H1 (cell line): Measurements from ENCODE around the gene MAP2K1. TPM values are rescaled to one million over a fixed set of nuclear protein-coding genes. Genes with fewer than 3 reads are reported as not detected.

Experiments
- CTCF ChIA-PET: fragments of 300-600 bp; sonication (Branson Sonifier 250); formaldehyde crosslinking; loops from one replicate; lab custom pipeline; 2021; ENCODE audit not compliant: partially characterized antibody; lab: Charles Lee
- POLR2A ChIA-PET: fragments of 300-600 bp; sonication (Branson Sonifier 250); formaldehyde crosslinking; loops from one replicate; lab custom pipeline; 2021; ENCODE audit warnings: inconsistent platforms; ENCODE audit not compliant: partially characterized antibody; lab: Charles Lee
- DNase-seq, 2 experiments: peaks; one replicate each; pipeline versions ENCODE4 v3.0.0 to v3.0.0-alpha.2; 2010 to 2022; ENCODE audit warnings: low spot score in 2 of 2, low read depth in 1 of 2, mixed read lengths in 1 of 2
- FAIRE-seq: peaks from 2 replicates; lab custom pipeline; 2011; peaks lifted over from hg19 to GRCh38; lab: Jason Lieb, UNC
- H2AFZ ChIP-seq: 2 replicates; pipeline ENCODE4 v1.8.1; 2012; ENCODE audit warnings: low read length, inconsistent platforms
- H2AK5ac ChIP-seq: 2 replicates; pipeline ENCODE4 v1.6.1; 2013; ENCODE audit warnings: low read depth, low read length
- H2BK120ac ChIP-seq: replicated peaks from 2 replicates; pipeline ENCODE3; 2013; ENCODE audit warnings: low read depth, low read length, inconsistent platforms
- H2BK12ac ChIP-seq: 2 replicates; pipeline ENCODE4 v1.6.1; 2013; ENCODE audit warnings: low read depth, low read length
- H2BK15ac ChIP-seq: 2 replicates; pipeline ENCODE4 v1.6.1; 2013; ENCODE audit warnings: low read length
- H2BK20ac ChIP-seq: 2 replicates; pipeline ENCODE4 v1.6.1; 2013; ENCODE audit warnings: low read length
- H2BK5ac ChIP-seq: 2 replicates; pipeline ENCODE4 v1.6.1; 2013; ENCODE audit warnings: low read depth, low read length
- H3K14ac ChIP-seq: 2 replicates; pipeline ENCODE4 v1.6.1; 2013; ENCODE audit warnings: inconsistent platforms; ENCODE audit not compliant: insufficient read length
- H3K18ac ChIP-seq: 2 replicates; pipeline ENCODE4 v1.6.1; 2013; ENCODE audit warnings: low read length; ENCODE audit errors: extremely low read depth
- H3K23ac ChIP-seq: 2 replicates; pipeline ENCODE4 v1.6.1; 2013; ENCODE audit warnings: inconsistent platforms; ENCODE audit not compliant: insufficient read length
- H3K23me2 ChIP-seq: 2 replicates; pipeline ENCODE4 v1.6.1; 2013; ENCODE audit warnings: low read depth, low read length
- H3K27ac ChIP-seq: 2 replicates; pipeline ENCODE4 v1.6.1; 2011; ENCODE audit warnings: low read depth, low read length, inconsistent platforms
- H3K27me3 ChIP-seq, 4 experiments: replicated peaks in 1 of 4; 1 replicate in 1 of 4; 2 replicates in 3 of 4; pipeline versions ENCODE4 v1.6.1 to v1.8.1; 2011 to 2013; ENCODE audit warnings: low read length in 3 of 4, mild to moderate bottlenecking in 3 of 4, inconsistent platforms in 2 of 4, mixed read lengths in 2 of 4, moderate library complexity in 1 of 4; ENCODE audit not compliant: control insufficient read depth in 3 of 4, insufficient read depth in 3 of 4; ENCODE audit errors: extremely low read depth in 1 of 4
- H3K36me3 ChIP-seq, 4 experiments: 2 replicates each; pipeline versions ENCODE4 v1.6.1 to v1.8.1; 2011 to 2013; ENCODE audit warnings: mild to moderate bottlenecking in 4 of 4, low read length in 3 of 4, moderate library complexity in 2 of 4, control low read depth in 1 of 4, inconsistent platforms in 1 of 4; ENCODE audit not compliant: insufficient read depth in 4 of 4, control insufficient read depth in 2 of 4
- H3K4ac ChIP-seq: replicated peaks from 2 replicates; pipeline ENCODE3; 2013; ENCODE audit warnings: low read length, low read depth, mixed read lengths, inconsistent platforms; ENCODE audit not compliant: insufficient read length
- H3K4me1 ChIP-seq, 4 experiments: replicated peaks in 1 of 4; 1 replicate in 1 of 4; 2 replicates in 3 of 4; pipeline versions ENCODE4 v1.6.1 to v1.8.1; 2011 to 2013; ENCODE audit warnings: low read length in 3 of 4, inconsistent platforms in 2 of 4, mixed read lengths in 1 of 4; ENCODE audit not compliant: insufficient read depth in 4 of 4, control insufficient read depth in 3 of 4
- H3K4me2 ChIP-seq, 2 experiments: 2 replicates each; pipeline versions ENCODE4 v1.6.1 to v1.8.1; 2011 to 2013; ENCODE audit warnings: low read depth in 2 of 2, low read length in 2 of 2, control low read depth in 1 of 2, inconsistent platforms in 1 of 2, mild to moderate bottlenecking in 1 of 2; ENCODE audit not compliant: insufficient read depth in 1 of 2
- H3K4me3 ChIP-seq, 4 experiments: fragments of 200-600, 300-600 bp in 1 of 4; sonication (generic), shearing (Covaris generic), sonication (Bioruptor Twin) in 1 of 4; 2 replicates each; pipeline versions ENCODE4 v1.5.1 to v1.8.1; 2011 to 2016; ENCODE audit warnings: low read length in 4 of 4, low read depth in 3 of 4, control low read depth in 2 of 4, inconsistent platforms in 2 of 4, mild to moderate bottlenecking in 2 of 4, mixed read lengths in 1 of 4, moderate library complexity in 1 of 4; ENCODE audit not compliant: insufficient read depth in 2 of 4; ENCODE audit errors: extremely low read depth in 1 of 4
- H3K56ac ChIP-seq: replicated peaks from 2 replicates; pipeline ENCODE3; 2013; ENCODE audit warnings: low read depth, mild to moderate bottlenecking, mixed read lengths, low read length, inconsistent platforms; ENCODE audit not compliant: insufficient read length
- H3K79me1 ChIP-seq: 2 replicates; pipeline ENCODE4 v1.6.1; 2013; ENCODE audit warnings: low read depth, low read length, control low read depth
- H3K79me2 ChIP-seq, 2 experiments: 2 replicates each; pipeline versions ENCODE4 v1.6.1 to v1.8.1; 2012 to 2013; ENCODE audit warnings: low read length in 2 of 2, mild to moderate bottlenecking in 2 of 2, inconsistent platforms in 1 of 2; ENCODE audit not compliant: insufficient read depth in 2 of 2, control insufficient read depth in 1 of 2
- H3K9ac ChIP-seq, 4 experiments: replicated peaks in 1 of 4; 1 replicate in 1 of 4; 2 replicates in 3 of 4; pipeline versions ENCODE4 v1.6.1 to v1.8.1; 2011 to 2013; ENCODE audit warnings: low read depth in 3 of 4, low read length in 3 of 4, control low read depth in 2 of 4, mild to moderate bottlenecking in 2 of 4, moderate library complexity in 2 of 4, inconsistent platforms in 1 of 4; ENCODE audit errors: extremely low read depth in 1 of 4
- H3K9me3 ChIP-seq, 2 experiments: 2 replicates each; pipeline versions ENCODE4 v1.6.1 to v1.8.1; 2012 to 2013; ENCODE audit warnings: mild to moderate bottlenecking in 2 of 2, moderate library complexity in 2 of 2, control low read depth in 1 of 2, inconsistent platforms in 1 of 2, low read depth in 1 of 2, low read length in 1 of 2, mixed read lengths in 1 of 2; ENCODE audit not compliant: insufficient read depth in 2 of 2
- H4K20me1 ChIP-seq, 2 experiments: replicated peaks in 1 of 2; 2 replicates each; pipeline versions ENCODE3 to v1.8.1; 2011 to 2013; ENCODE audit warnings: inconsistent platforms in 2 of 2, low read length in 2 of 2, mild to moderate bottlenecking in 1 of 2; ENCODE audit not compliant: insufficient read depth in 2 of 2, control insufficient read depth in 1 of 2
- H4K5ac ChIP-seq: 2 replicates; pipeline ENCODE4 v1.6.1; 2013; ENCODE audit warnings: low read length, low read depth, mixed read lengths, inconsistent platforms; ENCODE audit not compliant: insufficient read length
- H4K8ac ChIP-seq: 2 replicates; pipeline ENCODE4 v1.8.0; 2013; ENCODE audit warnings: mild to moderate bottlenecking, moderate library complexity, low read length, inconsistent platforms; ENCODE audit not compliant: insufficient read depth; ENCODE audit errors: extremely low read depth
- H4K91ac ChIP-seq: replicated peaks from 2 replicates; pipeline ENCODE3; 2013; ENCODE audit warnings: low read length, mixed read lengths, inconsistent platforms; ENCODE audit not compliant: insufficient read length
- CHD2 ChIP-seq: IDR thresholded peaks from 2 replicates; pipeline ENCODE4 v1.6.1; 2012; ENCODE audit warnings: low read length, improper control_type of control experiment
- RFX5 ChIP-seq: IDR thresholded peaks from 2 replicates; pipeline ENCODE4 v1.6.1; 2011; ENCODE audit warnings: low read depth, low read length, improper control_type of control experiment, borderline replicate concordance
- TEAD4 ChIP-seq: IDR thresholded peaks from 2 replicates; pipeline ENCODE4 v1.6.1; 2012; ENCODE audit warnings: low read depth, low read length, inconsistent platforms, mixed read lengths
- WGBS, 2 experiments: shearing (Covaris generic) in 1 of 2; methylation state at CpG; one replicate each; pipeline versions ENCODE4 v1.1.6 to v1.1.7; 2013 to 2015; ENCODE audit warnings: low lambda C conversion rate in 2 of 2, mixed read lengths in 2 of 2, inconsistent platforms in 1 of 2, low coverage in 1 of 2, missing lambda C conversion rate in 1 of 2; ENCODE audit not compliant: insufficient replicate concordance in 2 of 2, insufficient coverage in 1 of 2, insufficient read length in 1 of 2; ENCODE audit errors: extremely low coverage in 1 of 2, missing lambda C conversion rate in 1 of 2; 5-methylcytosine and 5-hydroxymethylcytosine counted together
- polyA plus RNA-seq, 7 experiments: library from polyadenylated mRNA; depleted of rRNA in 3 of 7; stranded (reverse) in 5 of 7; unstranded in 2 of 7; fragments of >200 nt in 5 of 7; fragments of 200-250 nt in 2 of 7; gene quantifications; 1 replicate in 5 of 7; 2 replicates in 1 of 7; 4 replicates in 1 of 7; pipeline versions ENCODE4 v1.2.1 to v1.2.3, GENCODE V29; 2011 to 2013; ENCODE audit warnings: missing spikeins in 2 of 7, mixed read lengths in 2 of 7
- total RNA-seq: library from RNA; stranded (reverse); fragmentation: NEBNext Ultra II Directional; extraction: Animal tissue kit (Norgen Biotek cat#: 25700); gene quantifications from 2 replicates; pipeline ENCODE4 v1.2.1, GENCODE V29; 2021

The MAP2K1 gene
- total and polyA plus RNA-seq, 2 of the 8 experiments (the other 6 are each of a cell fraction or from before 2014, with no cell fraction given): 54.7 to 78.2 TPM

DNA sequence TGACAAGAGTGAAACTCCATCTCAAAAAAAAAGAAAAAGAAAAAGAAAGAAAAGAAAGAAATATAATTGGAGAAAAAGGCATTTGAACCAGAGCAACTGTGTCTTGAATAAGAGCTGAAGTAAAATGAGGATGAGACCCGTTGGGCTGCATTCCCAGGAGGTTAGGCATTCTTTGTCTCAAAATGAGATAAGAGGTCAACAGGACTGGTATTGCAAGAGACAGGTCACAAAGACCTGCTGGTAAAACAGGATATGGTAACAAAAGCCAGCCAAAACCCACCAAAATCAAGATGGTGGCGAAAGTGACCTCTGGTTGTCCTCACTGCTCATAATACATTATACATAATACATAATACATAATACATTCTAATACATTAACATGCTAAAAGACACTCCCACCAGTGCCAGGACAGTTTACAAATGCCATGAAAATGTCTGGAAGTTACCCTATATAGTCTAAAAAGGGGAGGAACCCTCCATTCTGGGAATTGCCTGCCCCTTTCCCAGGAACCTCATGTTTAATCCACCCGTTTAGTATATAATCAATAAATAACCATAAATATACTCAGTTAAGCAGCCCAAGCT lies 21.7 kb upstream of the MAP2K1 start:
- Histone ChIP-seq H2AFZ (0 out of 2 replicates have a peak overlapping the region, but pooled peaks have one; percentile 39), H3K79me2 (no peaks in the 10 kb centered on the region), H2BK15ac (no peak overlapping the region), H2BK20ac (no peak overlapping the region), H4K5ac (no peak overlapping the region), H3K4ac (no peak overlapping the region), H3K27ac (no peak overlapping the region), H3K27me3 (no peaks in the 10 kb centered on the region), H3K36me3 (no peaks in the 10 kb centered on the region), H4K20me1 (no peaks in the 10 kb centered on the region), H3K56ac (no peak overlapping the region), H2AK5ac (no peak overlapping the region), H2BK12ac (no peak overlapping the region), H2BK5ac (no peak overlapping the region), H3K9me3 (no peaks in the 10 kb centered on the region), H3K4me3 (no peak overlapping the region), H3K4me1 (peaks cover 0 to 4% (median 1%) of the 10 kb centered on the region in 4 experiments; a peak in 3 of 7 replicates), H4K8ac (no peak overlapping the region), H3K14ac (no peak overlapping the region), H3K4me2 (no peak overlapping the region), H3K18ac (no peak overlapping the region), H3K9ac (no peak overlapping the region), H2BK120ac (no peak overlapping the region), H3K23ac (no peak overlapping the region), H3K23me2 (no peaks in the 10 kb centered on the region), H4K91ac (no peak overlapping the region), H3K79me1 (no peaks in the 10 kb centered on the region)
- ChIA-PET POLR2A (no interaction called here), CTCF (interaction anchor here (0.6 kb wide), 1 partner anchor 16 kb away, joined by 3 read pairs; no protein-coding TSS in a partner anchor)
- FAIRE-seq: no peak
- 89% methylated on average over 3 of the region's 3 CpGs; no CpG with 5 or more reads in 1 of the 2 experiments for WGBS, 2 experiments
- no peak for TF ChIP-seq RFX5
- no peak for TF ChIP-seq CHD2
- peak; percentile 47; the same call in 1 of the 2 replicates for TF ChIP-seq TEAD4
- DNase-seq: no peak
